GM13976 (cell line): ENCODE data around the gene SCN4B.
"Not testable (repeated sequence)": the region's sequence is repeated elsewhere in the genome, so short reads cannot be mapped to it uniquely, and the experiment has no call there.

Source experiments
- DNase-seq: peaks from one replicate; pipeline ENCODE4 v3.0.0; 2012; ENCODE audit warnings: low spot score
- in situ Hi-C: fragments of 300-500 bp; cut with MboI; formaldehyde crosslinking; loops from one replicate; pipeline ENCODE4 v1.12.0; 2022; ENCODE audit warnings: low sequenced_read_pairs, mixed read lengths, inconsistent platforms; ENCODE audit not compliant: unreplicated experiment
- TF ChIP-seq, protein P1 (sequence below): IDR thresholded peaks from 2 replicates; pipeline ENCODE4 v1.5.1; 2012; ENCODE audit warnings: borderline replicate concordance, mild to moderate bottlenecking; ENCODE audit not compliant: insufficient read depth; ENCODE audit errors: extremely low read depth, missing control alignments, control extremely low read depth

The SCN4B gene

DNA sequence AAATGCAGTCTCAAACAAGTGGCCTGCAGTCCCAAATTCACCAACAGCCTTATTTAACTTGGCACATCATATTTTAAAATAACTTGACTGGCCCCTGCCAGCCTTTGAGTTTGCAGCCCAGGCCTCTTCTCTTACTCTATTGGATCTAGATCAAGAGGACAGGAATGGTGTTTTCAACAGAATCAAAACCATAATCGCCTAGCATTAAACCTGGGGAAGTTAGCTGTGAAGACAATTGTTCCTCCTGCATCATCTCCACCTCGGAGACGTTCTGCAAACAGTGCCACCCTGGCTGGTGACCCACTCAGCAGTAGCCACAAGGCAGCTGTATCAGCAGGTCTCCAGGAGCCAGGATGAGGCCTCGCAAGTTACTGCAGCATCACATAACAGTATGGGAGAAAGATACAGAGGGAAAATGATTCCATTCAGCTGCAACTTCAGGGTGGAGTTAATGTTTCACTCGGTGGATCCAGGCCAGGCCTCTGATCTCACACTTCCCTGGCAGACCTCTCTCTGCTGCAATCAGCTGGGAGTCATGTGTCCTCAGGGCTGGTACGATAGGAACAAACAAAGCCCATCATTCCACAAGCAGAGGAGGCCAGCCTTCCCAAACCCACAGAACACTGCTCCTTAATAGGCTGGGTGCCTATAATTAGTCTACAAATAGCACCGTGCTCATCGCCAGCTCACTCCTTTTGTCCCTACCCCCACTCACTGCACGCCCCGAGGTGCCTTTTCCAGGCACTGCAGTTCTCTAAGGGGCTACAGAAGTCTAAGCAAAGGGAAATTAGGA lies 42.4 kb upstream of the SCN4B start:
- in situ Hi-C loops: loop anchor here (10.0 kb wide), 1 partner anchor 100 kb away; no protein-coding TSS in a partner anchor
- DNase-seq: no peak
- TF ChIP-seq, protein P1, sequence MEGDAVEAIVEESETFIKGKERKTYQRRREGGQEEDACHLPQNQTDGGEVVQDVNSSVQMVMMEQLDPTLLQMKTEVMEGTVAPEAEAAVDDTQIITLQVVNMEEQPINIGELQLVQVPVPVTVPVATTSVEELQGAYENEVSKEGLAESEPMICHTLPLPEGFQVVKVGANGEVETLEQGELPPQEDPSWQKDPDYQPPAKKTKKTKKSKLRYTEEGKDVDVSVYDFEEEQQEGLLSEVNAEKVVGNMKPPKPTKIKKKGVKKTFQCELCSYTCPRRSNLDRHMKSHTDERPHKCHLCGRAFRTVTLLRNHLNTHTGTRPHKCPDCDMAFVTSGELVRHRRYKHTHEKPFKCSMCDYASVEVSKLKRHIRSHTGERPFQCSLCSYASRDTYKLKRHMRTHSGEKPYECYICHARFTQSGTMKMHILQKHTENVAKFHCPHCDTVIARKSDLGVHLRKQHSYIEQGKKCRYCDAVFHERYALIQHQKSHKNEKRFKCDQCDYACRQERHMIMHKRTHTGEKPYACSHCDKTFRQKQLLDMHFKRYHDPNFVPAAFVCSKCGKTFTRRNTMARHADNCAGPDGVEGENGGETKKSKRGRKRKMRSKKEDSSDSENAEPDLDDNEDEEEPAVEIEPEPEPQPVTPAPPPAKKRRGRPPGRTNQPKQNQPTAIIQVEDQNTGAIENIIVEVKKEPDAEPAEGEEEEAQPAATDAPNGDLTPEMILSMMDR: no peak

DNA sequence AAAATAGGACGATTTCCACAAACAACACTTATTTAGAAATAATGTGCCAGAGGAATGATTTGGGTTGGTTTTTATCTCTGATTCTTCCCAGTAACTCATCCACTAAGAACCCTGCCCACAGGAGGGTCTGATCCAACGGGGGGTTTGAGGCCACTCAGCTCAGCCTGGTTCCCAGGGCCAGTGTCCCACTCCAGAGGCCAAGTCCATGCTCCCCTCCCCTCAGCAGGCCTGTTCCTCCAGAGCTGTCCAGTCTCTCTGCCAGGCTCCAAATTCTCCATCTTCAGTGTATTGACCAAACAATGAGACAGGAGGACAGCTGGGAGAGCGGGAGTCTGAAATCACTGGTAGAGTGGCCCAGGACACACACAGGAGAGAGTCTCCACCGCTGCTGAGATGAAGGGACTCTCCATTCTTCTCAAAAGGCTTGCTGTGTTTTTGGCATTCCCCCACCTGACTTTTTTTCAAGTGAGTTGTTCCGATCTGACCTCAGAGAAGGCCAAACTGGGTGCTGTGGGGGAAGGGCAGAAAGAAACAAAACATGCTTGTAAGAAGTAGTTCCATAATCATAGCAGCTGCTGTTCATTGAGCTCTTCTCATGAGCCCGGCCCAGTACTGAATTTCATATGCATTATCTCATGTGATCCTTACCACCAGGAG lies 41.4 kb upstream of the SCN4B start:
- in situ Hi-C loops: loop anchor here (10.0 kb wide), 1 partner anchor 101 kb away; no protein-coding TSS in a partner anchor
- peak; percentile 61 for DNase-seq
- TF ChIP-seq, protein P1: no peak

DNA sequence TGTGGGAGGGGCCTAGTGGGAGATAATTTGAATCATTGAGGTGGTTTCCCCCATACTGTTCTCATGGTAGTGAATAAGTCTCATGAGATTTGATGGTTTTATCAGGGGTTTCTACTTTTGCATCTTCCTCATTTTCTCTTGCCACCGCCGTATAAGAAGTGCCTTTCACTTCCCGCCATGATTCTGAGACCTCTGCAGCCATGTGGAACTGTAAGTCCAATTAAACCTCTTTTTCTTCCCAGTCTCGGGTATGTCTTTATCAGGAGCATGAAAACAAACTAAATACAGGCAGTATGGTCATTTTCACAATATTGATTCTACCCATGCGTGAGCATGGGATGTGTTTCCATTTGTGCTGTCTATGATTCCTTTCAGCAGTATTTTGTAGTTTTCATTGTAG lies 40.2 kb upstream of the SCN4B start:
- not testable (repeated sequence) for DNase-seq
- in situ Hi-C loops: loop anchor here (10.0 kb wide), 1 partner anchor 102 kb away; no protein-coding TSS in a partner anchor

DNA sequence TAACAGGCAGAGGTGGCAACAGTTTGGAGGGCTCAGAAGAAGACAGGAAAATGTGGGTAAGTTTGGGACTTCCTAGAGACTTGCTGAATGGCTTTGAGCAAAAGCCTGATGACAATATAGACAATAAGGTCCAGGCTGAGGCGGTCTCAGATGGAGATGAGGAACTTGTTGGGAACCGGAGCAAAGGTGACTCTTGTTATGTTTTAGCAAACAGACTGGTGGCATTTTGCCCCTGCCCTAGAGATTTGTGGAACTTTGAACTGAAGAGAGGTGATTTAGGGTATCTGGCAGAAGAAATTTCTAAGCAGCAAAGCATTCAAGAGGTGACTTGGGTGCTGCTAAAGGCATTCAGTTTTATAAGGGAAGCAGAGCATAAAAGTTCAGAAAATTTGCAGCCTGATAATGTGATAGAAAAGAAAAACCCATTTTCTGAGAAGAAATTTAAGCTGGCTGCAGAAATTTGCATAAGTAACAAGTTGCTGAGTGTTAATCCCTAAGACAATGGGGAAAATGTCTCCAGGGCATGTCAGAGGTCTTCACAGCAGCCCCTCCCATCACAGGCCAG lies 38.4 kb upstream of the SCN4B start:
- in situ Hi-C loops: loop anchor here (10.0 kb wide), 1 partner anchor 104 kb away; no protein-coding TSS in a partner anchor
- not testable (repeated sequence) for DNase-seq

DNA sequence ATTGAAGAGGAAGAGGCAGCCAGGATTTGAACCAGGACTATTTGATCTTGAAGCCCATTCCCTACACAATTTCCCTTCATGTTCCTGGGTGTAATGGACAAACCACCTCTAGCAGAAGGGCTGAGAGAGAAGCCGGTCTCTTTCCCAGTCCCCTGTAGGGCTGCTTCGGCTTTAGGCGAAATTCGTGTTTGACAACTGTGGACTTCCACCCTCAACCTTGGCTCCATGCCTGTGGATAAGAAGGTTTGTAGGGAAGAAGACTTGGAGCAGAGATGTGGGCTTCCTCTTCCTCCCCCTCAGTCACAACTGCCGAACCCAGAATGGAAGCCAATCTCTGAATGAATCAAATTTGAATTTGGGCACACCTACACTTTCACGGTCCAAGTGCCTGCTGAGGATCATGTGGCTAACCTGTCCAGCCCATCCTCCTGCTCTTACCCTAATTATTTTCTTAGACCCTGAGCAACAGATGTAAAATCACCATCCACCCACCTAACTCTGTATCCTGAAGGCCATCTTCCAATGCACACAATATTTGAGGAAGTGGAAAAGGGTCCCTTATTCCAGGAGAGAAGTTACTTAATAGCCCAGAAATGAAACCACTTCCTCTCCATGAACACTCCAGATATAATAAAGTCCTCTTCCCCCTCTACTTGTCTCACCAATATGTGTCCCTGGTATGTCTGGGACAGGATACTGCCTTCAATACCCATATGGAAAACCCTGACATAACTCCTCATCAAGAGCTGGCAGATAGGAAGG lies 33.9 kb upstream of the SCN4B start:
- in situ Hi-C loops: loop anchor here (10.0 kb wide), 1 partner anchor 168 kb away; the partner anchor contains the start of gene UBE4A
- TF ChIP-seq, protein P1: no peak
- no peak for DNase-seq

DNA sequence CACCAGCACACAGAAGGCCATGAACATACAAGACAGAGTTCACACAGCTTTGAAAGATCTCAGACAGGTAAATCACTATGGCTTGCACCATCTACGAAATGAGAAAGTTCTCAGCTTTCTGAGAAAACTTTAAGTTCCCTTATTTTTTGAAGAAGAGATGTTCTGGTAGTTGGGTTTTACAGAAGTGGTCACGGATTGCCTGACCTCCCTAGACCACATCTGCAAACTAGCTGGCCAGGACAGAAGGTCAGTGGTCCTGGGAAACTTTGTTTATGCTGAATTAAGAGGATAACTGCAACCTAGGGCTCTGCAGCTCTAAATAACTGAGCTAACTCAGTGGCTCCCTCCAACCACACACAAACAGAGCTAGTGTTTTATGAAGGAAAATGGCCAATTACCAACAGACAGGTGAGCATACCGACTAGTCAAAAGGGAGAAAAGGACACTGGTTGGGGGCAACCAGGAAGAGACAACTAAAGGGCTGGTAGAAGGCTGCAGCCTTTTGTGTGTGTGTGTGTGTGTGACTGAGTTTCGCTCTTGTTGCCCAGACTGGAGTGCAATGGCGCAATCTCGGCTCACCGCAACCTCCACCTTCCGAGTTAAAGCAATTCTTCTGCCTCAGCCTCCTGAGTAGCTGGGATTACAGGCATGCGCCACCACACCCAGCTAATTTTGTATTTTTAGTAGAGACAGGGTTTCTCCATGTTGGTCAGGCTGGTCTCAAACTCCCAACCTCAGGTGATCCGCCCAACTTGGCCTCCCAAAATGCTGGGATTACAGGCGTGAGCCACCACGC lies 32.4 kb upstream of the SCN4B start:
- no peak for DNase-seq
- in situ Hi-C loops: loop anchor here (10.0 kb wide), 1 partner anchor 170 kb away; the partner anchor contains the start of gene UBE4A
- TF ChIP-seq, protein P1: no peak

DNA sequence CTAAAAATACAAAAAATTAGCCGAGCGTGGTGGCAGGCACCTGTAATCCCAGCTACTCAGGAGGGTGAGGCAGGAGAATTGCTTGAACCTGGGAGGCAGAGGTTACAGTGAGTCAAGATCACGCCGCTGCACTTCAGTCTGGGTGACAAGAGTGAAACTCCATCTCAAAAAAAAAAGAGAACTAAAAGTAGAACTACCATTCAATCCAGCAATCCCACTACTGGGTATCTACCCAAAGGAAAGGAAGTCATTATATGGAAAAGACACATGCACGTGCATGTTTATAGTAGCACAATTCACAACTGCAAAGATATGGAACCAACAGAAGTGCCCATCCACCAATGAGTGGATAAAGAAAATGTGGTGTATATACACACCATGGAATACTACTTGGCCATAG lies 31.1 kb upstream of the SCN4B start:
- not testable (repeated sequence) for DNase-seq
- in situ Hi-C loops: loop anchor here (10.0 kb wide), 1 partner anchor 171 kb away; the partner anchor contains the start of gene UBE4A
